LNCAP (cell line): Measurements from ENCODE around the gene ACOX3.

Experiments used
- CTCF ChIP-seq: fragments of 450-650 bp; IDR thresholded peaks from 2 replicates; pipeline ENCODE4 v1.5.1; 2017; ENCODE audit warnings: mild to moderate bottlenecking

The ACOX3 gene

GRCh38 chr4:8353912-8354453, 86.5 kb downstream of the ACOX3 start:
- no peak for TF ChIP-seq CTCF

- no peak for TF ChIP-seq CTCF
Measured at GRCh38 chr4:8353158-8353669, 87.3 kb downstream of the ACOX3 start.

GRCh38 chr4:8352368-8353157, 88.0 kb downstream of the ACOX3 start:
- no peak for TF ChIP-seq CTCF

- no peak for TF ChIP-seq CTCF
Measured at GRCh38 chr4:8351931-8352367, 88.6 kb downstream of the ACOX3 start.

- TF ChIP-seq CTCF = no peak
Measured at GRCh38 chr4:8350841-8351461, 89.6 kb downstream of the ACOX3 start.

- TF ChIP-seq CTCF = no peak
Measured at GRCh38 chr4:8350352-8350751, 90.2 kb downstream of the ACOX3 start.

- TF ChIP-seq CTCF = no peak
Measured at GRCh38 chr4:8349664-8350236, 90.8 kb downstream of the ACOX3 start.
